ENCODE results near the gene PLG. TPM values are rescaled to one million over a fixed set of nuclear protein-coding genes. Genes with fewer than 3 reads are reported as not detected.

PLG gene
- total and polyA plus RNA-seq, 2 of the 4 experiments (the other 2 are of a cell fraction): not detected

- ChIA-PET CTCF (no interaction called here), POLR2A (ENCODE audit: unreplicated experiment) (no interaction called here)
- Histone ChIP-seq H3K23ac (ENCODE audit: low read depth, low read length) (no peak overlapping the region), H3K9me1 (ENCODE audit: insufficient read depth, low read length) (no peaks in the 10 kb centered on the region), H3K18ac (ENCODE audit: low read depth, low read length) (no peak overlapping the region), H3K27me3 (ENCODE audit: control insufficient read depth, insufficient read depth, low read length) (no peaks in the 10 kb centered on the region), H4K8ac (ENCODE audit: low read depth in 2 of 2, low read length in 2 of 2) (no peak overlapping the region), H2BK5ac (ENCODE audit: low read depth, low read length, poor library complexity, severe bottlenecking) (no peak overlapping the region), H4K5ac (ENCODE audit: low read depth, low read length) (no peak overlapping the region), H3K27ac (ENCODE audit: insufficient read depth, low read length) (no peak overlapping the region), H3K36me3 (ENCODE audit: control insufficient read depth, insufficient read depth, low read length) (no peaks in the 10 kb centered on the region), H3K4me1 (ENCODE audit: control insufficient read depth, insufficient read depth, low read length) (no peaks in the 10 kb centered on the region), H2BK15ac (ENCODE audit: low read depth, low read length) (no peak overlapping the region), H3K9me3 (ENCODE audit: control insufficient read depth, insufficient read depth, low read length) (peaks cover 14% of the 10 kb centered on the region; the same call in 1 of the 2 replicates), H4K91ac (ENCODE audit: insufficient read depth, low read depth, low read length) (no peak overlapping the region), H2AK9ac (replicated peaks; ENCODE audit: low read depth, low read length, poor library complexity) (no peak overlapping the region), H3K56ac (ENCODE audit: extremely low read depth, insufficient read depth, low read length) (no peak overlapping the region), H2AK5ac (ENCODE audit: low read depth, low read length) (no peak overlapping the region), H3K4me3 (ENCODE audit: insufficient read depth, low read depth, low read length) (no peak overlapping the region), H2BK20ac (ENCODE audit: low read depth, low read length) (no peak overlapping the region), H3K4me2 (ENCODE audit: low read depth, low read length) (no peak overlapping the region), H2BK120ac (ENCODE audit: low read depth, low read length) (no peak overlapping the region), H2AFZ (replicated peaks; ENCODE audit: low read length, poor library complexity) (no peak overlapping the region), H3K4ac (ENCODE audit: low read depth, low read length) (no peak overlapping the region), H3K14ac (replicated peaks; ENCODE audit: low read depth, low read length) (no peak overlapping the region), H3K79me1 (ENCODE audit: low read depth in 1 of 2, low read length in 2 of 2) (no peaks in the 10 kb centered on the region), H3K9ac (ENCODE audit: low read depth, low read length) (no peak overlapping the region), H4K20me1 (ENCODE audit: insufficient read depth, low read length) (no peaks in the 10 kb centered on the region)
- TF ChIP-seq ELK1 (IDR thresholded peaks at IDR 0.05; ENCODE audit: borderline replicate concordance, low read depth, low read length) (no peak), FOS (IDR thresholded peaks at IDR 0.05; ENCODE audit: low read depth, low read length) (no peak), MAFK (IDR thresholded peaks at IDR 0.05; ENCODE audit: low read depth, low read length) (no peak), MXI1 (IDR thresholded peaks at IDR 0.05; ENCODE audit: borderline replicate concordance, low read depth, low read length) (no peak)
- DNase-seq: no peak
- BruUV-seq (replicated peaks): no TSS peak
- WGBS, 2 experiments (ENCODE audit: extremely low coverage in 2 of 2, insufficient read length in 1 of 2): no CpG with 5 or more reads among the region's 6 CpGs
- dilution Hi-C loops (cut with HindIII; ENCODE audit: low sequenced_read_pairs, unreplicated experiment): no loop called here
- in situ Hi-C loops (cut with MboI; ENCODE audit: low sequenced_read_pairs): no loop called here
- ATAC-seq (ENCODE audit: low read depth): no peak
- intact Hi-C loops (cut with micrococcal nuclease): loop anchor here (5.0 kb wide), 1 partner anchor 581 kb away; no protein-coding TSS in a partner anchor
Observed at GRCh38 chr6:160791459-160791858, 89.4 kb downstream of the PLG start.

Measured in IMR-90 (cell line).